Liver (tissue), 9 donors: ENCODE measurements around the gene WDR77. TPM values are rescaled to one million over a fixed set of nuclear protein-coding genes. Genes with fewer than 3 reads are reported as not detected.

Experiments used
- DNase-seq: peaks from one replicate; pipeline ENCODE4 v3.0.0-alpha.2; 2017; ENCODE audit warnings: low spot score
- H3K27ac ChIP-seq, 2 donors: one replicate each; pipeline ENCODE4 v1.7.0; 2013; ENCODE audit warnings: inconsistent platforms in 2 of 2, low read length in 2 of 2, control low read depth in 1 of 2, low read depth in 1 of 2, mild to moderate bottlenecking in 1 of 2
- H3K27me3 ChIP-seq, 4 donors: one replicate each; pipeline versions ENCODE4 v1.6.1 to v1.7.0; 2013; ENCODE audit warnings: low read length in 3 of 4, inconsistent platforms in 1 of 4, mild to moderate bottlenecking in 1 of 4, moderate library complexity in 1 of 4; ENCODE audit not compliant: control insufficient read depth in 4 of 4, insufficient read depth in 4 of 4
- H3K36me3 ChIP-seq, 4 donors: one replicate each; pipeline versions ENCODE4 v1.6.1 to v1.7.0; 2013; ENCODE audit warnings: low read length in 3 of 4, mild to moderate bottlenecking in 3 of 4, low read depth in 1 of 4, moderate library complexity in 1 of 4; ENCODE audit not compliant: control insufficient read depth in 4 of 4, insufficient read depth in 3 of 4
- H3K4me1 ChIP-seq, 4 donors: one replicate each; pipeline versions ENCODE4 v1.6.1 to v1.7.0; 2013; ENCODE audit warnings: low read length in 3 of 4, mild to moderate bottlenecking in 3 of 4, moderate library complexity in 1 of 4; ENCODE audit not compliant: control insufficient read depth in 4 of 4, insufficient read depth in 4 of 4
- H3K4me3 ChIP-seq, 3 donors: one replicate each; pipeline versions ENCODE4 v1.6.1 to v1.7.0; 2013; ENCODE audit warnings: low read length in 3 of 3, control low read depth in 1 of 3, low read depth in 1 of 3, mild to moderate bottlenecking in 1 of 3
- H3K9ac ChIP-seq, 2 donors: one replicate each; pipeline ENCODE4 v1.7.0; 2013; ENCODE audit warnings: low read length in 2 of 2, mild to moderate bottlenecking in 2 of 2, moderate library complexity in 2 of 2, control low read depth in 1 of 2, low read depth in 1 of 2
- H3K9me3 ChIP-seq, 4 donors: one replicate each; pipeline versions ENCODE4 v1.6.1 to v1.7.0; 2013; ENCODE audit warnings: low read length in 3 of 4; ENCODE audit not compliant: control insufficient read depth in 4 of 4
- ATF3 ChIP-seq: IDR thresholded peaks from 2 replicates; pipeline ENCODE4 v1.6.1; 2016; ENCODE audit warnings: antibody characterized with exemption
- EGR1 ChIP-seq, 2 donors: IDR thresholded peaks; 2 replicates each; pipeline ENCODE4 v1.6.1; 2016 to 2018; ENCODE audit warnings: antibody characterized with exemption in 2 of 2, low read depth in 2 of 2
- FOXA1 ChIP-seq: IDR thresholded peaks from 2 replicates; pipeline ENCODE4 v1.6.1; 2016; ENCODE audit warnings: antibody characterized with exemption
- FOXA2 ChIP-seq: IDR thresholded peaks from 2 replicates; pipeline ENCODE4 v1.6.1; 2016; ENCODE audit warnings: antibody characterized with exemption
- GABPA ChIP-seq, 2 donors: IDR thresholded peaks in 1 of 2; conservative IDR thresholded peaks in 1 of 2; 2 replicates each; pipeline ENCODE4 v1.6.1; 2016; ENCODE audit warnings: antibody characterized with exemption in 2 of 2, mild to moderate bottlenecking in 1 of 2, moderate library complexity in 1 of 2
- HNF4A ChIP-seq, 2 donors: conservative IDR thresholded peaks; 2 replicates each; pipeline ENCODE4 v1.6.1; 2016; ENCODE audit warnings: antibody characterized with exemption in 2 of 2, mild to moderate bottlenecking in 2 of 2
- HNF4G ChIP-seq: IDR thresholded peaks from 2 replicates; pipeline ENCODE4 v1.6.1; 2016; ENCODE audit warnings: antibody characterized with exemption
- JUND ChIP-seq, 2 donors: IDR thresholded peaks; 2 replicates each; pipeline ENCODE4 v1.6.1; 2016; ENCODE audit warnings: antibody characterized with exemption in 2 of 2
- MAX ChIP-seq: IDR thresholded peaks from 2 replicates; pipeline ENCODE4 v1.6.1; 2016; ENCODE audit warnings: antibody characterized with exemption
- NR2F2 ChIP-seq: IDR thresholded peaks from 2 replicates; pipeline ENCODE4 v1.6.1; 2016; ENCODE audit warnings: antibody characterized with exemption
- RAD21 ChIP-seq, 2 donors: IDR thresholded peaks; 2 replicates each; pipeline ENCODE4 v1.6.1; 2016; ENCODE audit warnings: antibody characterized with exemption in 2 of 2, mild to moderate bottlenecking in 2 of 2
- RXRA ChIP-seq, 2 donors: IDR thresholded peaks; 2 replicates each; pipeline ENCODE4 v1.6.1; 2017 to 2018; ENCODE audit warnings: antibody characterized with exemption in 2 of 2, mild to moderate bottlenecking in 1 of 2
- SP1 ChIP-seq: IDR thresholded peaks from 2 replicates; pipeline ENCODE4 v1.6.1; 2018; ENCODE audit warnings: antibody characterized with exemption, mild to moderate bottlenecking
- TAF1 ChIP-seq: conservative IDR thresholded peaks from 2 replicates; pipeline ENCODE4 v1.6.1; 2016; ENCODE audit warnings: antibody characterized with exemption, mild to moderate bottlenecking
- YY1 ChIP-seq: IDR thresholded peaks from 2 replicates; pipeline ENCODE4 v1.6.1; 2016; ENCODE audit warnings: antibody characterized with exemption, mild to moderate bottlenecking
- ZBTB33 ChIP-seq: IDR thresholded peaks from 2 replicates; pipeline ENCODE4 v1.6.1; 2016; ENCODE audit warnings: antibody characterized with exemption
- WGBS: extraction: QIAGEN DNeasy Blood & Tissue Kit; methylation state at CpG from one replicate; pipeline ENCODE4 v1.1.7; 2013; 5-methylcytosine and 5-hydroxymethylcytosine counted together
- polyA plus RNA-seq, 2 donors: library from polyadenylated mRNA; stranded (reverse) in 1 of 2; unstranded in 1 of 2; fragments of 200-250 nt in 1 of 2; fragments of >200 nt in 1 of 2; fragmentation: Nextera tagmentation in 1 of 2; extraction: Ambion mirVana in 1 of 2; gene quantifications; one replicate each; pipeline versions ENCODE4 v1.2.1 to v1.2.3, GENCODE V29; 2013 to 2015
- total RNA-seq, 2 donors: library from RNA; depleted of rRNA; stranded (reverse); fragments of >200 nt; gene quantifications; one replicate each; pipeline ENCODE4 v1.2.3, GENCODE V29; 2014
- TF ChIP-seq, protein P1 (sequence below): fragments of 150-350 bp; IDR thresholded peaks from 2 replicates; pipeline ENCODE4 v1.5.1; 2017; ENCODE audit warnings: improper control_type of control experiment, low read depth, low read length; ENCODE audit not compliant: missing input control
- TF ChIP-seq, protein P2 (sequence below): IDR thresholded peaks from 2 replicates; pipeline ENCODE4 v1.6.1; 2016; ENCODE audit warnings: antibody characterized with exemption, mild to moderate bottlenecking
- donor health status: healthy.
- donor health status: healthy.
- donor health status: healthy.
- donor health status: healthy.
- donor health status: healthy.

The WDR77 gene
- total and polyA plus RNA-seq, 4 donors = 12.7 to 25.3 (median 19.9) TPM

- DNase-seq = peak; percentile 56
- H3K27me3 ChIP-seq = no peaks in the 10 kb centered on the region
- TF ChIP-seq, protein P1, sequence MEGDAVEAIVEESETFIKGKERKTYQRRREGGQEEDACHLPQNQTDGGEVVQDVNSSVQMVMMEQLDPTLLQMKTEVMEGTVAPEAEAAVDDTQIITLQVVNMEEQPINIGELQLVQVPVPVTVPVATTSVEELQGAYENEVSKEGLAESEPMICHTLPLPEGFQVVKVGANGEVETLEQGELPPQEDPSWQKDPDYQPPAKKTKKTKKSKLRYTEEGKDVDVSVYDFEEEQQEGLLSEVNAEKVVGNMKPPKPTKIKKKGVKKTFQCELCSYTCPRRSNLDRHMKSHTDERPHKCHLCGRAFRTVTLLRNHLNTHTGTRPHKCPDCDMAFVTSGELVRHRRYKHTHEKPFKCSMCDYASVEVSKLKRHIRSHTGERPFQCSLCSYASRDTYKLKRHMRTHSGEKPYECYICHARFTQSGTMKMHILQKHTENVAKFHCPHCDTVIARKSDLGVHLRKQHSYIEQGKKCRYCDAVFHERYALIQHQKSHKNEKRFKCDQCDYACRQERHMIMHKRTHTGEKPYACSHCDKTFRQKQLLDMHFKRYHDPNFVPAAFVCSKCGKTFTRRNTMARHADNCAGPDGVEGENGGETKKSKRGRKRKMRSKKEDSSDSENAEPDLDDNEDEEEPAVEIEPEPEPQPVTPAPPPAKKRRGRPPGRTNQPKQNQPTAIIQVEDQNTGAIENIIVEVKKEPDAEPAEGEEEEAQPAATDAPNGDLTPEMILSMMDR = peak; percentile 37
- TF ChIP-seq EGR1 (IDR thresholded peaks at IDR 0.05; ENCODE audit: low read depth in 2 of 2) (no peak), FOXA2 (no peak), NR2F2 (no peak), JUND (IDR thresholded peaks at IDR 0.05) (no peak), RAD21 (IDR thresholded peaks at IDR 0.05) (peak; percentile 47 to 78), YY1 (no peak), HNF4G (no peak), RXRA (IDR thresholded peaks at IDR 0.05) (no peak), SP1 (no peak)
- peaks cover 8 to 60% (median 50%) of the 10 kb centered on the region in 4 donors for H3K36me3 ChIP-seq
- no peaks in the 10 kb centered on the region for H3K9me3 ChIP-seq
- no peak overlapping the region for H3K9ac ChIP-seq
- H3K27ac ChIP-seq = no peak overlapping the region
- H3K4me1 ChIP-seq = no peaks in the 10 kb centered on the region
- H3K4me3 ChIP-seq = no peak overlapping the region
- WGBS = 79% methylated on average over 9 of the region's 9 CpGs
Observed at GRCh38 chr1:111441573-111442192, 7.4 kb downstream of the WDR77 start.

- Histone ChIP-seq H3K4me1 (no peaks in the 10 kb centered on the region), H3K27ac (no peak overlapping the region), H3K9me3 (no peaks in the 10 kb centered on the region), H3K27me3 (no peaks in the 10 kb centered on the region), H3K36me3 (peaks cover 8 to 59% (median 47%) of the 10 kb centered on the region in 4 donors), H3K9ac (no peak overlapping the region), H3K4me3 (no peak overlapping the region)
- no peak for DNase-seq
- 88% methylated on average over 3 of the region's 3 CpGs for WGBS
- TF ChIP-seq ZBTB33 = no peak
- no peak for TF ChIP-seq TAF1
- TF ChIP-seq RAD21 (IDR thresholded peaks at IDR 0.05) = no peak
- TF ChIP-seq MAX = no peak
- TF ChIP-seq GABPA (IDR thresholded peaks at IDR 0.05 in 1 of 2, conservative IDR thresholded peaks at IDR 0.05 in 1 of 2) = no peak
- no peak for TF ChIP-seq SP1
- no peak for TF ChIP-seq YY1
- no peak for TF ChIP-seq ATF3
- no peak for TF ChIP-seq FOXA1
- no peak for TF ChIP-seq HNF4G
- no peak for TF ChIP-seq NR2F2
- no peak for TF ChIP-seq EGR1 (IDR thresholded peaks at IDR 0.05; ENCODE audit: low read depth in 2 of 2)
- TF ChIP-seq HNF4A (conservative IDR thresholded peaks at IDR 0.05) = no peak
- TF ChIP-seq FOXA2 = no peak
- TF ChIP-seq, protein P1 = no peak
- TF ChIP-seq, protein P2, sequence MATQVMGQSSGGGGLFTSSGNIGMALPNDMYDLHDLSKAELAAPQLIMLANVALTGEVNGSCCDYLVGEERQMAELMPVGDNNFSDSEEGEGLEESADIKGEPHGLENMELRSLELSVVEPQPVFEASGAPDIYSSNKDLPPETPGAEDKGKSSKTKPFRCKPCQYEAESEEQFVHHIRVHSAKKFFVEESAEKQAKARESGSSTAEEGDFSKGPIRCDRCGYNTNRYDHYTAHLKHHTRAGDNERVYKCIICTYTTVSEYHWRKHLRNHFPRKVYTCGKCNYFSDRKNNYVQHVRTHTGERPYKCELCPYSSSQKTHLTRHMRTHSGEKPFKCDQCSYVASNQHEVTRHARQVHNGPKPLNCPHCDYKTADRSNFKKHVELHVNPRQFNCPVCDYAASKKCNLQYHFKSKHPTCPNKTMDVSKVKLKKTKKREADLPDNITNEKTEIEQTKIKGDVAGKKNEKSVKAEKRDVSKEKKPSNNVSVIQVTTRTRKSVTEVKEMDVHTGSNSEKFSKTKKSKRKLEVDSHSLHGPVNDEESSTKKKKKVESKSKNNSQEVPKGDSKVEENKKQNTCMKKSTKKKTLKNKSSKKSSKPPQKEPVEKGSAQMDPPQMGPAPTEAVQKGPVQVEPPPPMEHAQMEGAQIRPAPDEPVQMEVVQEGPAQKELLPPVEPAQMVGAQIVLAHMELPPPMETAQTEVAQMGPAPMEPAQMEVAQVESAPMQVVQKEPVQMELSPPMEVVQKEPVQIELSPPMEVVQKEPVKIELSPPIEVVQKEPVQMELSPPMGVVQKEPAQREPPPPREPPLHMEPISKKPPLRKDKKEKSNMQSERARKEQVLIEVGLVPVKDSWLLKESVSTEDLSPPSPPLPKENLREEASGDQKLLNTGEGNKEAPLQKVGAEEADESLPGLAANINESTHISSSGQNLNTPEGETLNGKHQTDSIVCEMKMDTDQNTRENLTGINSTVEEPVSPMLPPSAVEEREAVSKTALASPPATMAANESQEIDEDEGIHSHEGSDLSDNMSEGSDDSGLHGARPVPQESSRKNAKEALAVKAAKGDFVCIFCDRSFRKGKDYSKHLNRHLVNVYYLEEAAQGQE = no peak
- no peak for TF ChIP-seq JUND (IDR thresholded peaks at IDR 0.05)
- no peak for TF ChIP-seq RXRA (IDR thresholded peaks at IDR 0.05)
Observed at GRCh38 chr1:111439461-111440351, 9.3 kb downstream of the WDR77 start.
